CD4-positive, alpha-beta T cell (primary cell): Measurements from ENCODE around the gene PRR16. TPM values are rescaled to one million over a fixed set of nuclear protein-coding genes. Genes with fewer than 3 reads are reported as not detected.

ENCODE experiments used
- ATAC-seq: fragments of 200-7000 bp; cut with Tn5 transposase; one replicate; pipeline ENCODE4 v1.10.0; 2022; ENCODE audit warnings: mild to moderate bottlenecking; ENCODE audit not compliant: poor library complexity
- CTCF ChIA-PET: fragments of 350-600 bp; sonication (Branson Sonifier 250); formaldehyde crosslinking; loops from one replicate; lab custom pipeline; 2021; ENCODE audit warnings: antibody characterized with exemption, inconsistent platforms; lab: Charles Lee
- POLR2A ChIA-PET: fragments of 350-600 bp; sonication (Branson Sonifier 250); formaldehyde crosslinking; loops from one replicate; lab custom pipeline; 2021; ENCODE audit warnings: antibody characterized with exemption, inconsistent platforms; lab: Charles Lee
- DNase-seq, 14 experiments: peaks; one replicate each; pipeline ENCODE4 v3.0.0-alpha.2; 2013 to 2020; ENCODE audit warnings: mixed read lengths in 2 of 14
- H3K27ac ChIP-seq, 2 donors: one replicate each; pipeline versions ENCODE4 v1.5.1 to v1.7.0; 2013; ENCODE audit warnings: low read length in 2 of 2, low read depth in 1 of 2, mild to moderate bottlenecking in 1 of 2
- H3K27me3 ChIP-seq, 2 experiments: 1 replicate in 1 of 2; 2 replicates in 1 of 2; pipeline versions ENCODE4 v1.6.1 to v1.7.0; 2013; ENCODE audit warnings: low read length in 2 of 2, control low read depth in 1 of 2, mild to moderate bottlenecking in 1 of 2, moderate library complexity in 1 of 2; ENCODE audit not compliant: insufficient read depth in 2 of 2, control insufficient read depth in 1 of 2
- H3K36me3 ChIP-seq: one replicate; pipeline ENCODE4 v1.6.1; 2013; ENCODE audit warnings: low read length, control low read depth; ENCODE audit not compliant: insufficient read depth
- H3K4me1 ChIP-seq: one replicate; pipeline ENCODE4 v1.6.1; 2013; ENCODE audit warnings: low read length, control low read depth; ENCODE audit not compliant: insufficient read depth
- H3K4me3 ChIP-seq: one replicate; pipeline ENCODE4 v1.5.1; 2013; ENCODE audit warnings: mild to moderate bottlenecking, low read length, moderate library complexity
- H3K9me3 ChIP-seq, 2 experiments: 1 replicate in 1 of 2; 2 replicates in 1 of 2; pipeline versions ENCODE4 v1.6.1 to v1.7.0; 2013; ENCODE audit warnings: low read length in 2 of 2, mild to moderate bottlenecking in 2 of 2, control low read depth in 1 of 2, moderate library complexity in 1 of 2; ENCODE audit not compliant: control insufficient read depth in 1 of 2, insufficient read depth in 1 of 2
- H3K27ac Mint-ChIP-seq: one replicate; pipeline ENCODE4 v1.8.0; 2020; ENCODE audit warnings: mixed read lengths
- H3K27me3 Mint-ChIP-seq: one replicate; pipeline ENCODE4 v1.8.0; 2021; ENCODE audit warnings: mixed read lengths
- H3K36me3 Mint-ChIP-seq: one replicate; pipeline ENCODE4 v1.8.0; 2021; ENCODE audit warnings: low read depth, mixed read lengths
- H3K4me1 Mint-ChIP-seq: one replicate; pipeline ENCODE4 v1.8.0; 2021; ENCODE audit warnings: low read depth, mixed read lengths
- H3K4me3 Mint-ChIP-seq: one replicate; pipeline ENCODE4 v1.8.0; 2020; ENCODE audit warnings: mild to moderate bottlenecking, mixed read lengths
- H3K9me3 Mint-ChIP-seq: one replicate; pipeline ENCODE4 v1.8.0; 2020; ENCODE audit warnings: mixed read lengths
- CTCF ChIP-seq: fragments of 200-600 bp; IDR thresholded peaks from one replicate; pipeline ENCODE4 v1.8.0; 2022; ENCODE audit warnings: antibody characterized with exemption, mild to moderate bottlenecking
- intact Hi-C, 2 experiments: fragments of 100-400 bp; cut with DNase I in 1 of 2; cut with micrococcal nuclease in 1 of 2; formaldehyde crosslinking; loops; one replicate each; pipeline versions ENCODE4 v1.15.1 to v1.9.0; 2023 to 2025; cut with DNase I, micrococcal nuclease
- total RNA-seq, 174 experiments: library from RNA in 2 of 174; stranded (reverse) in 2 of 174; gene quantifications; one replicate each; pipeline ENCODE4 v1.2.3 and lab custom pipeline; 2021 to 2026

PRR16 gene
- total RNA-seq, 2 experiments from 2014 or later, result not detected

- CTCF ChIA-PET, result no interaction called here
- no peaks in the 10 kb centered on the region for H3K36me3 ChIP-seq
- Mint-ChIP-seq H3K4me1 (no peaks in the 10 kb centered on the region), H3K4me3 (no peak overlapping the region), H3K36me3 (no peaks in the 10 kb centered on the region), H3K27ac (no peak overlapping the region), H3K9me3 (peaks cover 15% of the 10 kb centered on the region), H3K27me3 (no peaks in the 10 kb centered on the region)
- no peaks in the 10 kb centered on the region for H3K27me3 ChIP-seq
- no peak for DNase-seq
- POLR2A ChIA-PET, result interaction anchor here (0.7 kb wide), 1 partner anchor 15 kb away, joined by 4 read pairs; no protein-coding TSS in a partner anchor
- no peaks in the 10 kb centered on the region for H3K4me1 ChIP-seq
- intact Hi-C loops, result no loop called here
- no peak overlapping the region for H3K27ac ChIP-seq
- no peak overlapping the region for H3K4me3 ChIP-seq
- peaks cover 0 to 6% of the 10 kb centered on the region in 2 experiments for H3K9me3 ChIP-seq
- ATAC-seq, result no peak
- TF ChIP-seq CTCF, result no peak
These were observed 33.5 kb upstream of the PRR16 start for GRCh38 chr5:120430572-120430971.

- no peak for DNase-seq
- ChIA-PET CTCF (no interaction called here), POLR2A (no interaction called here)
- Histone ChIP-seq H3K27me3 (no peaks in the 10 kb centered on the region), H3K27ac (no peak overlapping the region), H3K36me3 (no peaks in the 10 kb centered on the region), H3K4me3 (no peak overlapping the region), H3K9me3 (peaks cover 0 to 6% of the 10 kb centered on the region in 2 experiments), H3K4me1 (no peaks in the 10 kb centered on the region)
- H3K27me3 Mint-ChIP-seq, result no peaks in the 10 kb centered on the region
- H3K4me1 Mint-ChIP-seq, result no peaks in the 10 kb centered on the region
- no peak overlapping the region for H3K4me3 Mint-ChIP-seq
- peaks cover 15% of the 10 kb centered on the region for H3K9me3 Mint-ChIP-seq
- ATAC-seq, result no peak
- H3K36me3 Mint-ChIP-seq, result no peaks in the 10 kb centered on the region
- TF ChIP-seq CTCF, result no peak
- no peak overlapping the region for H3K27ac Mint-ChIP-seq
- intact Hi-C loops, result no loop called here
These were observed 31.2 kb upstream of the PRR16 start for GRCh38 chr5:120432861-120433260.

GRCh38 chr5:120435129-120435528 is 29.0 kb upstream of the PRR16 start:
- peaks cover 10% of the 10 kb centered on the region for H3K9me3 Mint-ChIP-seq
- no peaks in the 10 kb centered on the region for H3K36me3 Mint-ChIP-seq
- H3K27ac Mint-ChIP-seq, result no peak overlapping the region
- no peak for DNase-seq
- Histone ChIP-seq H3K36me3 (no peaks in the 10 kb centered on the region), H3K27me3 (no peaks in the 10 kb centered on the region), H3K27ac (no peak overlapping the region), H3K9me3 (peaks cover 0 to 6% of the 10 kb centered on the region in 2 experiments), H3K4me1 (no peaks in the 10 kb centered on the region), H3K4me3 (no peak overlapping the region)
- no peaks in the 10 kb centered on the region for H3K4me1 Mint-ChIP-seq
- H3K27me3 Mint-ChIP-seq, result no peaks in the 10 kb centered on the region
- no peak for TF ChIP-seq CTCF
- no peak overlapping the region for H3K4me3 Mint-ChIP-seq
- ChIA-PET CTCF (no interaction called here), POLR2A (no interaction called here)
- intact Hi-C loops, result no loop called here
- ATAC-seq, result no peak
